ENCODE results near the gene TEF. TPM values are rescaled to one million over a fixed set of nuclear protein-coding genes. Genes with fewer than 3 reads are reported as not detected.

Gene TEF
- total RNA-seq, 2 experiments from 2014 or later, result 6.8 to 7.0 TPM

DNA sequence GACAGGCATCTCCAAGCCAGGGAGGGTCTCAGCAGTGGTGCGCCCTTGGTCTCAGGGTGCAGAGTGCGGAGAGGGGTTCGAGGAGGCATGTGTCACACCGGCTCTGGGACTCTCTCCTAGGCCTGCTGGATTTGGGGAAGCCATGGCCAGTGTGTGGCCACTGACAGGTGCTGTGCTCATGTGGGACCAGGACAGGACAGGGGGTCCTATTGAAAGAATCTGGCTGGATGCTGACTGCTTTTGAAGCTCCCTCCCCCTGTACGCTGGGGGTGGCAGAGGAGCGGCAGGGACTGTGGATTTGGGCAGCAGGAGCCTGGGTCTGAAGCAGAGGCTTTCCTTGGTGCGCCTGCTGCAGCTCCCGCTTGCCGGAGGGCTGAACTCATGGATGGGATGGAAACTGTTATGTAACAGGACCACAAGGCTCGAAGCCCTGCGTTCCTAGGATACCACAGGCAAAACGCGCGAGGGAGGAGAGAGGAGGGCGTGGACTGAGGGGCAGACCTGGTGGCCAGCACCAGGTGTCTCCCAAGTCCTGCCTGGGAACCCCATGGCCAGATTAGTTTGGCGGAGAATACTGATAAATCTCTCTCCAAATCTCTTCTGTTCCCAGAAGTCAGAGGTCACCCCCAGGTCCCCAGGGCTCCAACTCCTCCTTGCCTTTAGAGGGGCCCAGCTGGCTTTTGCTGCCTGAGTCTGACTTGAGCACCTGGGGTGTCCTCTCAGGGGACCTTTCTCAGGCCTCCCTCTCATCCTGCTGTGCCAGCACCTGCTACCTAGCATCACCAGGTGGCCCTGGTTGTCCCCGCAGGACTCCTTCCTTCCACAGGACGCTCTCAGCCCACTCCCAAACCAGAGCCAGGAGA is 13.8 kb upstream of the TEF start:
- H2AFZ ChIP-seq (ENCODE audit: low read length), result no peak overlapping the region
- no peak overlapping the region for H3K4me3 ChIP-seq (ENCODE audit: low read depth, low read length, poor library complexity, severe bottlenecking)
- no TSS peak for BruUV-seq (replicated peaks)
- no peaks in the 10 kb centered on the region for H3K36me3 ChIP-seq (ENCODE audit: insufficient read depth, low read length)
- H3K9me3 ChIP-seq (ENCODE audit: low read length), result no peaks in the 10 kb centered on the region
- no peak overlapping the region for H3K4me2 ChIP-seq (ENCODE audit: low read length)
- no peaks in the 10 kb centered on the region for H3K4me1 ChIP-seq (ENCODE audit: insufficient read depth, low read length, poor library complexity, severe bottlenecking)
- no peak overlapping the region for H3K27ac ChIP-seq (ENCODE audit: low read depth, low read length, poor library complexity, severe bottlenecking)
- TF ChIP-seq EZH2phosphoT487 (IDR thresholded peaks at IDR 0.05; ENCODE audit: borderline replicate concordance, low read depth, low read length) (no peak), CTCF (conservative IDR thresholded peaks at IDR 0.05; ENCODE audit: low read length) (no peak)
- ChIA-PET POLR2A (no interaction called here), CTCF (ENCODE audit: unreplicated experiment) (no interaction called here)
- no peaks in the 10 kb centered on the region for H3K79me2 ChIP-seq (ENCODE audit: insufficient read depth, low read depth, low read length)
- H4K20me1 ChIP-seq (ENCODE audit: insufficient read depth, low read length), result no peaks in the 10 kb centered on the region; the same call in 1 of the 2 replicates
- no peak for DNase-seq (ENCODE audit: low spot score)
- intact Hi-C loops (cut with micrococcal nuclease; ENCODE audit: unreplicated experiment), result no loop called here
- no peaks in the 10 kb centered on the region for H3K9me2 ChIP-seq (ENCODE audit: insufficient read depth, low read length)

GRCh38 chr22:41368543-41369423 is 13.0 kb upstream of the TEF start:
- ChIA-PET POLR2A (interaction anchor here (0.6 kb wide), 1 partner anchor 389 kb away, joined by 3 read pairs; no protein-coding TSS in a partner anchor), CTCF (ENCODE audit: unreplicated experiment) (no interaction called here)
- Histone ChIP-seq H3K27ac (ENCODE audit: low read depth, low read length, poor library complexity, severe bottlenecking) (no peak overlapping the region), H2AFZ (ENCODE audit: low read length) (no peak overlapping the region), H3K36me3 (ENCODE audit: insufficient read depth, low read length) (no peaks in the 10 kb centered on the region), H4K20me1 (ENCODE audit: insufficient read depth, low read length) (no peaks in the 10 kb centered on the region; the same call in 1 of the 2 replicates), H3K4me3 (ENCODE audit: low read depth, low read length, poor library complexity, severe bottlenecking) (no peak overlapping the region), H3K79me2 (ENCODE audit: insufficient read depth, low read depth, low read length) (no peaks in the 10 kb centered on the region), H3K9me3 (ENCODE audit: low read length) (no peaks in the 10 kb centered on the region), H3K4me1 (ENCODE audit: insufficient read depth, low read length, poor library complexity, severe bottlenecking) (no peaks in the 10 kb centered on the region), H3K4me2 (ENCODE audit: low read length) (no peak overlapping the region), H3K9me2 (ENCODE audit: insufficient read depth, low read length) (no peaks in the 10 kb centered on the region)
- no TSS peak for BruUV-seq (replicated peaks)
- intact Hi-C loops (cut with micrococcal nuclease; ENCODE audit: unreplicated experiment), result no loop called here
- no peak for TF ChIP-seq CTCF (conservative IDR thresholded peaks at IDR 0.05; ENCODE audit: low read length)
- TF ChIP-seq EZH2phosphoT487 (IDR thresholded peaks at IDR 0.05; ENCODE audit: borderline replicate concordance, low read depth, low read length), result no peak
- no peak for DNase-seq (ENCODE audit: low spot score)
